SK-N-MC (cell line): ENCODE data around the gene FOXC2.

Experiments
- EZH2 ChIP-seq: fragments of 200-600 bp; sonication (generic); IDR thresholded peaks from one replicate; pipeline ENCODE4 v1.6.1; 2017; ENCODE audit warnings: antibody characterized with exemption
- FOXP2 ChIP-seq: optimal IDR thresholded peaks from 2 replicates; pipeline ENCODE3; 2011; ENCODE audit warnings: mild to moderate bottlenecking, moderate library complexity; ENCODE audit not compliant: insufficient read depth; ENCODE audit errors: extremely low read length, control extremely low read depth
- POLR2AphosphoS5 ChIP-seq: IDR thresholded peaks from 2 replicates; pipeline ENCODE4 v1.6.1; 2012; ENCODE audit warnings: mild to moderate bottlenecking, low read depth, low read length, borderline replicate concordance

- no peak for TF ChIP-seq POLR2AphosphoS5
- TF ChIP-seq EZH2: no peak
- TF ChIP-seq FOXP2: no peak
Observed at GRCh38 chr16:86591270-86591669, 24.6 kb downstream of the FOXC2 start.
